GM12892 (cell line): ENCODE results near the gene SEPTIN8.
"Not testable (repeated sequence)": the region's sequence is repeated elsewhere in the genome, so short reads cannot be mapped to it uniquely, and the experiment has no call there.

Experiments
- DNase-seq: peaks from one replicate; pipeline ENCODE4 v3.0.0; 2011; ENCODE audit not compliant: insufficient read length
- FAIRE-seq: peaks from 2 replicates; lab custom pipeline; 2011; peaks lifted over from hg19 to GRCh38; lab: Jason Lieb, UNC
- POLR2A ChIP-seq: IDR thresholded peaks from 2 replicates; pipeline ENCODE4 v1.6.1; 2011; ENCODE audit warnings: low read depth, low read length, control low read depth
- POLR2AphosphoS5 ChIP-seq: IDR thresholded peaks from 2 replicates; pipeline ENCODE4 v1.6.1; 2011; ENCODE audit warnings: low read depth, low read length, control low read depth
- TAF1 ChIP-seq: IDR thresholded peaks from 2 replicates; pipeline ENCODE4 v1.6.1; 2011; ENCODE audit warnings: low read depth, mild to moderate bottlenecking, control low read depth, low read length, borderline replicate concordance

SEPTIN8 gene

GRCh38 chr5:132810605-132811004 is 33.6 kb upstream of the SEPTIN8 start:
- FAIRE-seq (no peak), DNase-seq (no peak)
- TF ChIP-seq TAF1 (no peak), POLR2A (no peak), POLR2AphosphoS5 (no peak)

GRCh38 chr5:132808866-132809265 is 31.8 kb upstream of the SEPTIN8 start:
- no peak for FAIRE-seq
- no peak for DNase-seq
- TF ChIP-seq TAF1, result no peak
- no peak for TF ChIP-seq POLR2AphosphoS5
- no peak for TF ChIP-seq POLR2A

- no peak for FAIRE-seq
- no peak for DNase-seq
- no peak for TF ChIP-seq POLR2A
- TF ChIP-seq POLR2AphosphoS5, result no peak
- no peak for TF ChIP-seq TAF1
Observed at GRCh38 chr5:132808448-132808847, 31.4 kb upstream of the SEPTIN8 start.

GRCh38 chr5:132807163-132807838 is 30.3 kb upstream of the SEPTIN8 start:
- TF ChIP-seq POLR2AphosphoS5, result no peak
- TF ChIP-seq TAF1, result no peak
- TF ChIP-seq POLR2A, result no peak
- no peak for FAIRE-seq
- no peak for DNase-seq

GRCh38 chr5:132806804-132807162 is 29.7 kb upstream of the SEPTIN8 start:
- not testable (repeated sequence) for FAIRE-seq, DNase-seq

GRCh38 chr5:132805872-132806271 is 28.8 kb upstream of the SEPTIN8 start:
- DNase-seq, FAIRE-seq: not testable (repeated sequence)

- DNase-seq, FAIRE-seq: not testable (repeated sequence)
Observed at GRCh38 chr5:132804219-132804618, 27.2 kb upstream of the SEPTIN8 start.

- FAIRE-seq, DNase-seq: not testable (repeated sequence)
Observed at GRCh38 chr5:132802685-132803066, 25.6 kb upstream of the SEPTIN8 start.

- no peak for TF ChIP-seq POLR2A
- TF ChIP-seq POLR2AphosphoS5, result no peak
- TF ChIP-seq TAF1, result no peak
- DNase-seq (no peak), FAIRE-seq (no peak)
Observed at GRCh38 chr5:132802044-132802684, 25.1 kb upstream of the SEPTIN8 start.

- TF ChIP-seq TAF1, result no peak
- TF ChIP-seq POLR2AphosphoS5, result no peak
- no peak for TF ChIP-seq POLR2A
- no peak for DNase-seq
- no peak for FAIRE-seq
Observed at GRCh38 chr5:132800545-132800944, 23.5 kb upstream of the SEPTIN8 start.

GRCh38 chr5:132799392-132799791 is 22.4 kb upstream of the SEPTIN8 start:
- FAIRE-seq, result no peak
- TF ChIP-seq TAF1 (no peak), POLR2A (no peak), POLR2AphosphoS5 (no peak)
- DNase-seq, result no peak

- DNase-seq (no peak), FAIRE-seq (no peak)
- TF ChIP-seq POLR2AphosphoS5 (no peak), POLR2A (no peak), TAF1 (no peak)
Observed at GRCh38 chr5:132797651-132798050, 20.6 kb upstream of the SEPTIN8 start.

- no peak for FAIRE-seq
- TF ChIP-seq POLR2A, result no peak
- TF ChIP-seq TAF1, result no peak
- no peak for TF ChIP-seq POLR2AphosphoS5
Observed at GRCh38 chr5:132791026-132791425, 14.0 kb upstream of the SEPTIN8 start.

More at GRCh38 chr5:132791026-132791425, 14.0 kb upstream of the SEPTIN8 start:
- DNase-seq, result no peak
